Glutamatergic neuron (in vitro differentiated cells): Measurements from ENCODE around the gene GPHN. TPM values are rescaled to one million over a fixed set of nuclear protein-coding genes. Genes with fewer than 3 reads are reported as not detected.

Experiments
- DNase-seq: peaks from one replicate; pipeline ENCODE4 v3.0.0; 2022
- H3K27ac Mint-ChIP-seq: one replicate; pipeline ENCODE4 v1.8.0; 2020; ENCODE audit warnings: mild to moderate bottlenecking, mixed read lengths, inconsistent platforms; ENCODE audit not compliant: unreplicated experiment
- H3K27me3 Mint-ChIP-seq: one replicate; pipeline ENCODE4 v1.8.0; 2020; ENCODE audit warnings: mild to moderate bottlenecking, moderate library complexity, mixed read lengths, inconsistent platforms; ENCODE audit not compliant: unreplicated experiment
- H3K36me3 Mint-ChIP-seq: one replicate; pipeline ENCODE4 v1.8.0; 2020; ENCODE audit warnings: mild to moderate bottlenecking, mixed read lengths, inconsistent platforms; ENCODE audit not compliant: unreplicated experiment
- H3K4me1 Mint-ChIP-seq: one replicate; pipeline ENCODE4 v1.8.0; 2020; ENCODE audit warnings: mild to moderate bottlenecking, low read depth, mixed read lengths, inconsistent platforms; ENCODE audit not compliant: unreplicated experiment
- H3K4me3 Mint-ChIP-seq: one replicate; pipeline ENCODE4 v1.8.0; 2020; ENCODE audit warnings: mild to moderate bottlenecking, mixed read lengths, inconsistent platforms; ENCODE audit not compliant: unreplicated experiment
- H3K9me3 Mint-ChIP-seq: one replicate; pipeline ENCODE4 v1.8.0; 2020; ENCODE audit warnings: mild to moderate bottlenecking, moderate library complexity, mixed read lengths, inconsistent platforms; ENCODE audit not compliant: unreplicated experiment
- total RNA-seq: library from RNA; stranded (reverse); fragmentation: NEBNext Ultra II Directional; extraction: Animal tissue kit (Norgen Biotek cat#: 25700); gene quantifications from one replicate; pipeline ENCODE4 v1.2.1, GENCODE V29; 2021; ENCODE audit not compliant: unreplicated experiment
- TF ChIP-seq, protein P1 (sequence below): fragments of 200-600 bp; sonication (generic); IDR thresholded peaks from one replicate; pipeline ENCODE4 v1.5.0; 2021; ENCODE audit not compliant: partially characterized antibody, unreplicated experiment

The GPHN gene
- total RNA-seq, 1 donor from 2014 or later, result 29.8 TPM

DNA sequence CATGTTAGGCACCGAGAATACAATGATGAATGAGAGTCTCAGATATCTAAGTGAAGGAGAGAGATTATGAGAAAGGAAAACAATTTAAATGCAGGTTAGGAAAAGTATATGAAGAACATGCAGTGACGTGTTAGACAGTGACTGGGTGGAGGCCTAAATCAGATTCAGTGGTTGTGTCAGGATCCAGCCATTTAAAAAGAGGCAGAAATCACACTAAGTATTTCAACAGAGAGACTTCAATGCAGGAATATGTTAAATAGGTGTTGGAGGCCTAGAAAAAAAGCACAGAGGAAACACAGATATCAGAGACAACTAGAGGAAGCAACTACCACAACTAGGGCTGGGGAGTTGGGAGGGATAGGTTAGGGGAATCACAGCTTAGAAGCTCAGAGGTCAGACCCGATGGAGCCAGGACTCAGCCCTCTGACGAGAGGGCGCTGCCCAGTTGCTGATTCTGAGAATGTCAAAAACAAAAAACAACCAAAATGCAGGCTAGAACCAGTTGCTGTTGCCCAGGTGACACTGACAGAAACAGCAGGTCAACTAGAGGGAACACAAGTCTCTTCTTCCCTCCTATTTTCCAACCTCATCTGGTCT lies 678.3 kb downstream of the GPHN start:
- TF ChIP-seq, protein P1, sequence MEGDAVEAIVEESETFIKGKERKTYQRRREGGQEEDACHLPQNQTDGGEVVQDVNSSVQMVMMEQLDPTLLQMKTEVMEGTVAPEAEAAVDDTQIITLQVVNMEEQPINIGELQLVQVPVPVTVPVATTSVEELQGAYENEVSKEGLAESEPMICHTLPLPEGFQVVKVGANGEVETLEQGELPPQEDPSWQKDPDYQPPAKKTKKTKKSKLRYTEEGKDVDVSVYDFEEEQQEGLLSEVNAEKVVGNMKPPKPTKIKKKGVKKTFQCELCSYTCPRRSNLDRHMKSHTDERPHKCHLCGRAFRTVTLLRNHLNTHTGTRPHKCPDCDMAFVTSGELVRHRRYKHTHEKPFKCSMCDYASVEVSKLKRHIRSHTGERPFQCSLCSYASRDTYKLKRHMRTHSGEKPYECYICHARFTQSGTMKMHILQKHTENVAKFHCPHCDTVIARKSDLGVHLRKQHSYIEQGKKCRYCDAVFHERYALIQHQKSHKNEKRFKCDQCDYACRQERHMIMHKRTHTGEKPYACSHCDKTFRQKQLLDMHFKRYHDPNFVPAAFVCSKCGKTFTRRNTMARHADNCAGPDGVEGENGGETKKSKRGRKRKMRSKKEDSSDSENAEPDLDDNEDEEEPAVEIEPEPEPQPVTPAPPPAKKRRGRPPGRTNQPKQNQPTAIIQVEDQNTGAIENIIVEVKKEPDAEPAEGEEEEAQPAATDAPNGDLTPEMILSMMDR, result no peak
- Mint-ChIP-seq H3K4me1 (no peaks in the 10 kb centered on the region), H3K9me3 (no peaks in the 10 kb centered on the region), H3K36me3 (no peaks in the 10 kb centered on the region), H3K27ac (no peak overlapping the region), H3K4me3 (no peak overlapping the region), H3K27me3 (no peaks in the 10 kb centered on the region)
- no peak for DNase-seq

DNA sequence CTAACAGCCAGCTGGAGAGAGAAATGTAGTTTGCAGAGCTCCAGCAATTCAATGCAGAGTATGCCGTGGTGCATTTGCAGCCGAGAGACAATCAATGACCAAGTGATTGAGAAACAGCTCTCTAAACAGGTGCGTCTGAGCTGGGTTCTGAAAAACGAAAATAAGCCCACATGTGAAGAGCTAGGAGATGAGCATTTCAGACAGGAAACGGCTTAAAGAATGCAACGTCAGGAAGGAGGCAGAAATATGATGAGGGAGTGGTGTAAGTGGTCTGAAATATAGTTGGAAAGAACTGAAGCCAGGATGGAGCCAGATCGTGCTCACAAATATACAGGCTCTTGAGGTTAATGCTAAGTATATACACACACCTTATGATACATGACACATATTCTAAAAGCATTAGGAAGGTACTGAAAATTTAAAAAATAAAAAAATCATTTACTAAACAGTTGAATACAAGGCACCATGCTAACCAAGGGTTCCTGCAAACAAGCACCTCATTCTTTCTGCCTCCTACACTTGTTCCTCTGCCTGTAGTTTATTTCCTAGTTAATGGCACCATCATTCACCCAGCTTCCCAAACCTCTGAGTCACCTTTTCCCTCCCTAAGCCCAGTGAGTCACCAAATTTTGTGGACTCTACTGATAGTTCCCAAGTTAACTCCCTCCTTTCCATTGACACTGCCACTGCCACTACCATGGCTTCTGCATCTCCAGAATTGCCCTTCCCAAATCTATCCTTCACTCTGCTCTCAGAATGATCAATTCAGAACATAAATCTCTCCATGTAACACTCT lies 679.0 kb downstream of the GPHN start:
- Mint-ChIP-seq H3K4me1 (no peaks in the 10 kb centered on the region), H3K27me3 (no peaks in the 10 kb centered on the region), H3K27ac (no peak overlapping the region), H3K4me3 (no peak overlapping the region), H3K9me3 (no peaks in the 10 kb centered on the region), H3K36me3 (no peaks in the 10 kb centered on the region)
- DNase-seq, result no peak
- TF ChIP-seq, protein P1, result no peak

DNA sequence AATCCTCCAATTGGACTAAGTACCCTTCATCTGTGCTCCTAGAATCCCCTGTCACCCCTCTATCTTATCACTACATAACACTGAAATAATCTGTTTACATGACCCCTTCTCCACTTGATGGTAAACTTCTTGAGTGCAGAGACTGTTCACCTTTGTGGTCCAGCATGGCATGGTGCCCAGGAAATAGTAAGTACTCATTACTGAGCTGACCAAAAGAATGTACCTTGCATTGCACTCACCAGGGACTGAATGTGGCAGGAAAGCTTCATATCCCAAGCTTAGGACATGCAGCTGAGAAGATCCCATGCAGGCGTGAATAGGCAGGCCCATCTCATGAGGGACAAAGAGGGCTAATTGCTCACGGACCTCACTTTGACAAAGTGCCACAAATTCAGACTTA lies 679.9 kb downstream of the GPHN start:
- no peaks in the 10 kb centered on the region for H3K9me3 Mint-ChIP-seq
- no peaks in the 10 kb centered on the region for H3K4me1 Mint-ChIP-seq
- no peak for DNase-seq

DNA sequence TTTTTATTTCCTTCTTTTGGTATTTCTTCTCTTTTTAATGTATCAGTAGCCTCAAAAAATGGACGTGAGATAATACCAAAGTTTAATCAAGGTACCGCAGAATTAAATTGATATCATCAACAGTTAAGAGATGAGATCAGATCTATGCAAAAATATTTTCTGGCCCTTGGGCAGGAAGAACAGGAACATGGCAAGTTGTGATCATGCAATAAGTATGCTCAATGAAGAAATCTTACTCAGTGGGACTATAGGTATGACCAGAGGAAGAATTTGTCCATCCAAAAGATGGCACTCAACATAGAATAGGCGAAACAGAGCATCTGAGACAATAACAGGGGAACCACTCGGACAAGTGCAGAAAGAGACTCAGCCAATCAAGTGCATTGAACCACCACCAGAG lies 680.4 kb downstream of the GPHN start:
- H3K27ac Mint-ChIP-seq, result no peak overlapping the region
- H3K36me3 Mint-ChIP-seq, result no peaks in the 10 kb centered on the region
- no peaks in the 10 kb centered on the region for H3K27me3 Mint-ChIP-seq
- H3K4me3 Mint-ChIP-seq, result no peak overlapping the region
- TF ChIP-seq, protein P1, result no peak
- DNase-seq, result no peak
- H3K9me3 Mint-ChIP-seq, result no peaks in the 10 kb centered on the region
- H3K4me1 Mint-ChIP-seq, result no peaks in the 10 kb centered on the region

More for the DNA sequence above, 679.9 kb downstream of the GPHN start:
- H3K27ac Mint-ChIP-seq, result no peak overlapping the region
- H3K36me3 Mint-ChIP-seq, result no peaks in the 10 kb centered on the region
- H3K4me3 Mint-ChIP-seq, result no peak overlapping the region
- TF ChIP-seq, protein P1, result no peak
- H3K27me3 Mint-ChIP-seq, result no peaks in the 10 kb centered on the region

DNA sequence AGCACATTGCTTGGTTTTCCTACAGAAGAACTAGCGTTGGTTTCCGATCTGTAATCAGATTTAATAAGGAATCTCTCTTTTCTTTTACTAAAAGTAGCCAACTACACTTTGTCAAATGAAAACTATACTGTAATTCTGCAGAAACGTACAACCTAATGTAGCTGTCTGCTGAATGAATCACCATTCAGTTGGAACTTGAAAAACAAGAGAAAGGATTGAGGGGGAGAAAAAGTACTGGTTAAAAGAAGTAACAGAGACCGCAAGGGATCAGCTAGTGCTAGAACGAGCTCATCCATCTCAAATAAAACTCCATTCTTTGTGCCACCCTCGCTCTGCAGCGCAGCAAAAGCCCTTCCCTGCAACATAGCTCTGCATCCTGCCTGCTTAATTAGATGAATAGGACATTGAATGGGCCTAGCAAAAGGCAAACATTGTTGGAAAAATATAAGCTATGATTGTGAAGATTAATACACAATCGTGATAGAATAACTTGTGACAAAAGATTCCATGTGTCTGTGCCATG lies 683.9 kb downstream of the GPHN start:
- H3K27ac Mint-ChIP-seq, result no peak overlapping the region
- no peak overlapping the region for H3K4me3 Mint-ChIP-seq
- H3K9me3 Mint-ChIP-seq, result no peaks in the 10 kb centered on the region
- H3K4me1 Mint-ChIP-seq, result no peaks in the 10 kb centered on the region
- DNase-seq, result no peak
- H3K27me3 Mint-ChIP-seq, result no peaks in the 10 kb centered on the region
- TF ChIP-seq, protein P1, result no peak
- H3K36me3 Mint-ChIP-seq, result no peaks in the 10 kb centered on the region
